ENCODE results near the gene RHBDL1. TPM values are rescaled to one million over a fixed set of nuclear protein-coding genes. Genes with fewer than 3 reads are reported as not detected.
A peak's percentile ranks its signal among the peaks of the same experiment; 100 is the strongest.
"Not testable (repeated sequence)": the region's sequence is repeated elsewhere in the genome, so short reads cannot be mapped to it uniquely, and the experiment has no call there.

RHBDL1 gene
- total RNA-seq, 3 donors from 2014 or later = 0.48 to 2.3 (median 1.0) TPM

DNA sequence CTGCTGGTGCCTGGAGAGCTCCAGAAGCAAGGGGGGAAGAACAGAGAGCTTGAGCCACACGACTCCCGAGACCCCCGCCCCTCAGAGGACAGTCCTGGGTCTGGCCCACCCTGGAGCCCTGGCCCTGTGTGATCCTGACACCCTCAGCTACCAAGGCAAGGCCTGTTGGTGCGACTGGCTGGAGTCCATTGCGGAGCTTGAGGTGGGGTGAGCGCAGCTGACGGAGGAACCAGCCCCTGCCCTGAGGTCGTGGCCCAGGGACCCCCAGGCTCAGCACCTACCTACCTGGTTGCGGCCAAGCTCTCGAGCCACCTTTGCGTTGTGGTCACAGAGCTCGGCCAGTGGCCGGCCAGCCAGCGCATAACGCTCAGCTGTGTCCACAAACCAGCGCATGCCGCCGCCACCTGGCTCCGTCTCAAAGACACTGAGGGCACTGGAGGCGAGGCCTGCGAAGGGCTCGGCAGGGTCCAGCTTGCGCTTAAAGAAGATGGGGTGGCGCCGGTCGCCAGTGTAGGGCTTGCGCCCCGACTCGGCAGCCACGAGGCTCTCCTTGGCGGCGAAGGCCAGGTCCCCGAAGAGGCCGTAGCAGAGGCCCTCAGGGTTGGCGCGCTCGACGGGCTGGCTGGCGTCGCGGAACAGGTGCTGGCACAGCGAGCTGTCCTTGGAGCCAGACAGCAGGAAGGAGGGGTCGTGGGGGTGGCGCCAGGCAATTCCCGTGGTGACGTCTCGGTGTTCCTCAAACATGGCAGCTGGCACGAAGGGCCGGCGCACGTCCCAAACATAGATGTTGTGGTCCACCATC lies 11.2 kb downstream of the RHBDL1 start:
- TF ChIP-seq POLR2A (IDR thresholded peaks at IDR 0.05) (no peak), POLR2AphosphoS5 (IDR thresholded peaks at IDR 0.05) (no peak)
- TF ChIP-seq, protein P1, sequence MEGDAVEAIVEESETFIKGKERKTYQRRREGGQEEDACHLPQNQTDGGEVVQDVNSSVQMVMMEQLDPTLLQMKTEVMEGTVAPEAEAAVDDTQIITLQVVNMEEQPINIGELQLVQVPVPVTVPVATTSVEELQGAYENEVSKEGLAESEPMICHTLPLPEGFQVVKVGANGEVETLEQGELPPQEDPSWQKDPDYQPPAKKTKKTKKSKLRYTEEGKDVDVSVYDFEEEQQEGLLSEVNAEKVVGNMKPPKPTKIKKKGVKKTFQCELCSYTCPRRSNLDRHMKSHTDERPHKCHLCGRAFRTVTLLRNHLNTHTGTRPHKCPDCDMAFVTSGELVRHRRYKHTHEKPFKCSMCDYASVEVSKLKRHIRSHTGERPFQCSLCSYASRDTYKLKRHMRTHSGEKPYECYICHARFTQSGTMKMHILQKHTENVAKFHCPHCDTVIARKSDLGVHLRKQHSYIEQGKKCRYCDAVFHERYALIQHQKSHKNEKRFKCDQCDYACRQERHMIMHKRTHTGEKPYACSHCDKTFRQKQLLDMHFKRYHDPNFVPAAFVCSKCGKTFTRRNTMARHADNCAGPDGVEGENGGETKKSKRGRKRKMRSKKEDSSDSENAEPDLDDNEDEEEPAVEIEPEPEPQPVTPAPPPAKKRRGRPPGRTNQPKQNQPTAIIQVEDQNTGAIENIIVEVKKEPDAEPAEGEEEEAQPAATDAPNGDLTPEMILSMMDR (IDR thresholded peaks at IDR 0.05) = no peak
- H3K36me3 ChIP-seq = no peaks in the 10 kb centered on the region

DNA sequence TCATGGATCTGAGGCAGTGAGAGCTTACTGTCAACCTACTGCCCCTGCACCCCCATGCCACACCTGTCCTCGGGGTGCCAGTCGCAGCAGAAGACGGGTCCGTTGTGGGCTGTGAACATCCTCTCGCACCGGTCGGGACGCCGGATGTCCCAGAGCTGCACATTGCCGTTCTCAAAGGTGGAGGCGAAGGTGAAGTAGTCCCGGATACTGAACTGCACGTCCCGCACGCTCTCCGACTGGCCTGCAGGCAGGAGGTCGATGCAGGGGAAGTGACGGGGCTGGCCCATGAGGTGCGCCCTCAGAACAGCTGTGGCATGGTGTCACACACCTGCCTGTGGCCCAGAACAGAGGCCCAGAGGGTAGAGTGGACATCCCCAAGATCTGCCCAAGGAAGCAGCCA lies 12.0 kb downstream of the RHBDL1 start:
- H3K9me3 ChIP-seq = no peaks in the 10 kb centered on the region
- intact Hi-C loops (cut with DNase I; ENCODE audit: low total_unique reads) = no loop called here
- H3K36me3 ChIP-seq = no peaks in the 10 kb centered on the region
- no peak overlapping the region for H3K27ac ChIP-seq
- H3K4me3 ChIP-seq = no peak overlapping the region
- no peaks in the 10 kb centered on the region for H3K27me3 ChIP-seq
- DNase-seq (ENCODE audit: low spot score in 2 of 2) = no peak
- H3K4me1 ChIP-seq = peaks cover 17 to 36% of the 10 kb centered on the region in 2 donors
- TF ChIP-seq POLR2AphosphoS5 (IDR thresholded peaks at IDR 0.05) (no peak), POLR2A (IDR thresholded peaks at IDR 0.05) (no peak)
- TF ChIP-seq, protein P1 (IDR thresholded peaks at IDR 0.05) = no peak

More for the DNA sequence above, 11.2 kb downstream of the RHBDL1 start:
- H3K9me3 ChIP-seq = no peaks in the 10 kb centered on the region
- intact Hi-C loops (cut with DNase I; ENCODE audit: low total_unique reads) = no loop called here
- no peak overlapping the region for H3K4me3 ChIP-seq
- H3K4me1 ChIP-seq = peaks cover 19 to 40% of the 10 kb centered on the region in 2 donors
- no peaks in the 10 kb centered on the region for H3K27me3 ChIP-seq
- no peak for DNase-seq (ENCODE audit: low spot score in 2 of 2)
- H3K27ac ChIP-seq = no peak overlapping the region

DNA sequence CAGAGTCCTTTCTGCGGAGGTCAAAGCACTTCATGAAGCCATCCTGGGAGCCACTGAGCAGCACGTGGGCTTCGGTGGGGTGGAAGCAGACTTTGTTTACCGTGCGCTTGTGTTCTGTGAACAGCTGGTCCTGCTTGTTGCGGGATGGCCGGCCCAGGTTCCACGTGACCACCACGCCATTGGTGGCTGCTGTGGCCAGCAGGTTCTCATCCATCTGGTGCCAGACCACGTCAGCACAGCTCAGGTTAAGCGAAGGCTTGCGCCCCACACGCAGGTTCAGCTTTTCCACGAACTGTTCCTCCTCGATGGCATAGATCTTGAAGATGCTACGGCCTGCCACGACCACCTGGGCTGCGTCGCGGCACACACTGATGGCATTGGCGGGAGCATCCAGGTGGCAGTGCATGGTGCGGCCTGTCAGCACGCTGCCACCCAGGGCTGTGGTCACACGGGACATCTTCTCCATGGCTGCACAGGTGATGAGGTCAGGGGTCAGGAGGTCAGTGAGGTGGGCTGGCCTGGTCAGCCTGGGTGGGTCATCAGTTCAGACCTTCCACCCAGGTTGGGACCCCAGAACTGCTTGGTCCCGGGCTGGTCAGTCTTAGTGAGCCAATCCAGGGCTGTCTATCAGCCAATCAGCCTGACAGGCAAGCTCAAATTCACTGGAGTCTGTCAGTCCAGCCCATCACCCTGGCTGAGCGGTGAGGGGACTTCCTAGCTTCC lies 13.9 kb downstream of the RHBDL1 start:
- Histone ChIP-seq H3K4me3 (peak overlapping the region; percentile 85 to 98 (median 92)), H3K27me3 (peaks cover 8 to 18% of the 10 kb centered on the region in 2 donors), H3K9me3 (no peaks in the 10 kb centered on the region), H3K36me3 (no peaks in the 10 kb centered on the region), H3K4me1 (peaks cover 24 to 34% of the 10 kb centered on the region in 2 donors), H3K27ac (peak overlapping the region; percentile 88 to 91)
- no peak for DNase-seq (ENCODE audit: low spot score in 2 of 2)
- intact Hi-C loops (cut with DNase I; ENCODE audit: low total_unique reads) = no loop called here
- TF ChIP-seq, protein P1 (IDR thresholded peaks at IDR 0.05) = no peak
- TF ChIP-seq POLR2AphosphoS5 (IDR thresholded peaks at IDR 0.05) (no peak), POLR2A (IDR thresholded peaks at IDR 0.05) (no peak)

DNA sequence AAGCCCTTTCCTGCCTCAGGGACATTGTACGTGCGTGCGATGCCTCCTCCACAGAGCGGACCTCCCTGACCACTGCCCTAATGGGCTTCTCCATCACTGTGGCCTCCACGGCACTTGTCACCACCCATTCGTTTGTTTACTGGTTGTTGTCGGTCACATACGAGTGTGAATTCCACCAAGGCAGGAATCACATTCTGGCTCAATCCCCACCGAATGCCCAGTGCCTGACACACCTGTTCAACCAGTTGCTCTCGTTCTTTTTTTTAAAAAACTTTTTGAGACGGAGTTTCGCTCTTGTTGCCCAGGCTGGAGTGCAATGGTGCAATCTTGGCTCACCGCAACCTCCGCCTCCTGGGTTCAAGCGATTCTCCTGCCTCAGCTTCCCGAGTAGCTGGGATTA lies 15.8 kb downstream of the RHBDL1 start:
- Histone ChIP-seq H3K4me1 (peaks cover 24 to 29% of the 10 kb centered on the region in 2 donors), H3K27ac (peak overlapping the region; percentile 88 to 91), H3K27me3 (peaks cover 15 to 34% of the 10 kb centered on the region in 2 donors)
- H3K9me3 ChIP-seq; H3K4me3 ChIP-seq; intact Hi-C loops (cut with DNase I; ENCODE audit: low total_unique reads); H3K36me3 ChIP-seq: not testable (repeated sequence)
- peak in 1 of 2 donors; percentile 60 for DNase-seq (ENCODE audit: low spot score in 2 of 2)

DNA sequence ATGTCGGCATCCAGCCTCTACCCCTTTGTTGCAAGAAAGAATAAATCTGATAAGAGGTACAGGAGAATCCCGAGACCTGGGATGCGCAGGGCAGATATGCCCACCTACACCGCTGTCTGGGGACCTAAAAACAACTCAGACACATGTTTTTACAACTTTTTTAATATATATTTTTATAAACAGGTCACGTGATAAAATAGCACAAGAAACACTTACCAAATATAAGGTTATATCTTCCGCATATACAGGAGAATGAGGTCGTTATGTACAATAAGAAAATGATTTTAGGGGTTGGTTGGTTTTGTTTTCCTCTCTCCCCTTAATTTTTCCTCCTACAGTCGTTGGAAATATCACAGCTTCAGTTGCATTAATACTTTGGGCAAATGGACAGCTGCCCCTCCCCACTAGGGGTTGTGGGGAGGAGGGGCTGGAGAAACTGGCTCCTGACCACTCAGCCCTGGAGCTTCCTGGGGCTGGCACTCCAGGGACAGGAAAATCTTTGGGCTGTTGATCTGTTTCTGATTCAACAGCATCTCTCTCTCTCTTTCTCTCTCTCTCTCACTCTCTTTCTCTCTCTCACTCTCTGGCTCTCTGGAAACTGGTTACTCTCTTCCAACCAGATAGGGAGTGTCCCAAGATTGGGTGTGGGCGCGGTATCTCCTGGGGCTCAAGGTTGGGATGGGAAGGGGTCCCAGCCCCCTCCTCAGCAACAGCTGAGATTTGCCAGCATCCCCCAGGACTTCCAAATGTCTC lies 17.1 kb downstream of the RHBDL1 start:
- Histone ChIP-seq H3K36me3 (no peaks in the 10 kb centered on the region), H3K4me3 (no peak overlapping the region), H3K27me3 (peaks cover 15 to 39% of the 10 kb centered on the region in 2 donors), H3K4me1 (peaks cover 24 to 29% of the 10 kb centered on the region in 2 donors), H3K27ac (no peak overlapping the region), H3K9me3 (no peaks in the 10 kb centered on the region)
- intact Hi-C loops (cut with DNase I; ENCODE audit: low total_unique reads) = no loop called here
- no peak for DNase-seq (ENCODE audit: low spot score in 2 of 2)
- TF ChIP-seq POLR2A (IDR thresholded peaks at IDR 0.05) (no peak), POLR2AphosphoS5 (IDR thresholded peaks at IDR 0.05) (no peak)
- TF ChIP-seq, protein P1 (IDR thresholded peaks at IDR 0.05) = no peak
